ENCODE measurements around the gene NECTIN3. TPM values are rescaled to one million over a fixed set of nuclear protein-coding genes. Genes with fewer than 3 reads are reported as not detected.

Gene NECTIN3
- total and polyA plus RNA-seq, 10 of the 15 experiments (the other 5 are each of a cell fraction or from before 2014, with no cell fraction given): 0.21 TPM; not detected in 9

DNA sequence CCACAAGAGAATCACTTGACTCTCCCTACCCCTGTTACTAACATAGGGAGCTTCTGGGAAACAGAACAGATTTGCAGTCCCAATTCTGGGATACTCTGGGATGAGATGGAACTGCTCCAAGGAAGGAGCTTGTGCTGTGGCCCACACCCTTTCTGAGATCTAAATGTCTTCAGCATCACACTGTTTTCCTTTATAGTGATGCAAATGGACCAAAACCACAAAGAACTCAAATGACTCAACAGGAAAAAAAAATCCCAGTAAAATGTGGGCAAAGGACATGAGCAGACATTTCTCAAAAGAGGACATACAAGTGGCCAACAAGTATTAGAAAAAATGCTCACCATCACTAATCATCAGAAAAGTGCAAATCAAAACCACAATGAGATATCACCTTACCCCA lies 155.6 kb downstream of the NECTIN3 start:
- H3K4me3 ChIP-seq: no peak overlapping the region
- no peaks in the 10 kb centered on the region for H3K9me3 ChIP-seq (replicated peaks; ENCODE audit: control insufficient read depth, insufficient read depth, low read length)
- no peaks in the 10 kb centered on the region for H3K4me1 ChIP-seq (ENCODE audit: control insufficient read depth, insufficient read depth, low read length)
- FAIRE-seq (no peak), DNase-seq (ENCODE audit: low read depth, low spot score) (no peak), ATAC-seq (no peak)
- intact Hi-C loops (cut with micrococcal nuclease; ENCODE audit: unreplicated experiment) (no loop called here), in situ Hi-C loops (cut with MboI) (no loop called here)
- H3K36me3 ChIP-seq (ENCODE audit: control insufficient read depth in 2 of 2, insufficient read depth in 2 of 2, low read length in 1 of 2): no peaks in the 10 kb centered on the region
- H3K27me3 ChIP-seq (replicated peaks in 1 of 2; ENCODE audit: control insufficient read depth in 2 of 2, insufficient read depth in 2 of 2, low read length in 1 of 2): no peaks in the 10 kb centered on the region
- H4K20me1 ChIP-seq (ENCODE audit: control insufficient read depth, insufficient read depth): no peaks in the 10 kb centered on the region
- ChIA-PET POLR2A (no interaction called here), CTCF (no interaction called here), SMC1A (ENCODE audit: uncharacterized antibody, unreplicated experiment) (no interaction called here), RAD21 (ENCODE audit: unreplicated experiment) (no interaction called here)
- TF ChIP-seq ZSCAN29 (IDR thresholded peaks at IDR 0.05) (no peak), RELA (IDR thresholded peaks at IDR 0.05; ENCODE audit: borderline replicate concordance, partially characterized antibody) (no peak), SREBF1 (IDR thresholded peaks at IDR 0.05; ENCODE audit: low read length) (no peak)
- TF ChIP-seq, protein P1, sequence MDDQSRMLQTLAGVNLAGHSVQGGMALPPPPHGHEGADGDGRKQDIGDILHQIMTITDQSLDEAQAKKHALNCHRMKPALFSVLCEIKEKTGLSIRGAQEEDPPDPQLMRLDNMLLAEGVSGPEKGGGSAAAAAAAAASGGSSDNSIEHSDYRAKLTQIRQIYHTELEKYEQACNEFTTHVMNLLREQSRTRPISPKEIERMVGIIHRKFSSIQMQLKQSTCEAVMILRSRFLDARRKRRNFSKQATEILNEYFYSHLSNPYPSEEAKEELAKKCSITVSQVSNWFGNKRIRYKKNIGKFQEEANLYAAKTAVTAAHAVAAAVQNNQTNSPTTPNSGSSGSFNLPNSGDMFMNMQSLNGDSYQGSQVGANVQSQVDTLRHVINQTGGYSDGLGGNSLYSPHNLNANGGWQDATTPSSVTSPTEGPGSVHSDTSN (IDR thresholded peaks at IDR 0.05; ENCODE audit: insufficient replicate concordance, low read depth, low read length): no peak
- H3K27ac ChIP-seq (ENCODE audit: control insufficient read depth, insufficient read depth): no peak overlapping the region
- H3K79me2 ChIP-seq (ENCODE audit: control insufficient read depth, insufficient read depth, low read length): no peaks in the 10 kb centered on the region
- H3K4me2 ChIP-seq (ENCODE audit: control insufficient read depth, insufficient read depth): no peak overlapping the region
- BruUV-seq (replicated peaks): no TSS peak
- H3K9ac ChIP-seq (ENCODE audit: control insufficient read depth, insufficient read depth, low read length): no peak overlapping the region
- H2AFZ ChIP-seq (ENCODE audit: control insufficient read depth, low read depth, low read length): no peak overlapping the region

DNA sequence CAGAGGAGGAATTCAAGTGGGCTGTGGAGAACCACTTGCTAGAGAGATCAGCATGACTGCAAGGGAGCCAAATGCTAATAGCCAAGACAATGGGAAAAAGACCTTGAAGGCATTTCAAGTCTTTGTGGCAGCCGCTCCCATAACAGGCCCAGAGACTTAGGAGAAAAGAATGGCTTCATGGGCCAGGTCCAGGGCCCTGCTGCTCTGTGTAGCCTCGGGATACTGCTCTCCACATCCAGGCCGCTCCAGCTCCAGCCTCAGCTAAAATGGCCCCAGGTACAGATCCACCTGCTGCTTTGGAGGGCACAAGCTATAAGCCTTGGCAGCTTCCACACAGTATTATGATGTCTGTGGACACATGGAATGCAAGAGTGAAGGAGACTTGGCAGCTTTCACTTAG lies 157.7 kb downstream of the NECTIN3 start:
- in situ Hi-C loops (cut with MboI): no loop called here
- SMC1A ChIA-PET (ENCODE audit: uncharacterized antibody, unreplicated experiment): no interaction called here
- no peak for DNase-seq (ENCODE audit: low read depth, low spot score)
- H3K4me2 ChIP-seq (ENCODE audit: control insufficient read depth, insufficient read depth): no peak overlapping the region
- no TSS peak for BruUV-seq (replicated peaks)
- H3K9ac ChIP-seq (ENCODE audit: control insufficient read depth, insufficient read depth, low read length): no peak overlapping the region
- no peak overlapping the region for H3K27ac ChIP-seq (ENCODE audit: control insufficient read depth, insufficient read depth)
- FAIRE-seq: no peak
- H3K27me3 ChIP-seq (replicated peaks in 1 of 2; ENCODE audit: control insufficient read depth in 2 of 2, insufficient read depth in 2 of 2, low read length in 1 of 2): no peaks in the 10 kb centered on the region
- ATAC-seq: no peak
- intact Hi-C loops (cut with micrococcal nuclease; ENCODE audit: unreplicated experiment): no loop called here
- no peak for TF ChIP-seq ZNF687 (IDR thresholded peaks at IDR 0.05)
- TF ChIP-seq, protein P2, sequence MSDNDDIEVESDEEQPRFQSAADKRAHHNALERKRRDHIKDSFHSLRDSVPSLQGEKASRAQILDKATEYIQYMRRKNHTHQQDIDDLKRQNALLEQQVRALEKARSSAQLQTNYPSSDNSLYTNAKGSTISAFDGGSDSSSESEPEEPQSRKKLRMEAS (IDR thresholded peaks at IDR 0.05; ENCODE audit: low read depth, low read length): no peak
- no peak for TF ChIP-seq CEBPB (IDR thresholded peaks at IDR 0.05; ENCODE audit: borderline replicate concordance in 1 of 2, low read depth in 2 of 2, low read length in 2 of 2)
- no peak for TF ChIP-seq BHLHE40 (IDR thresholded peaks at IDR 0.05; ENCODE audit: borderline replicate concordance in 1 of 2, low read depth in 2 of 2, low read length in 1 of 2)
- no peak for TF ChIP-seq SUZ12 (IDR thresholded peaks at IDR 0.05; ENCODE audit: unreplicated experiment)
- no peak for TF ChIP-seq IRF4 (IDR thresholded peaks at IDR 0.05; ENCODE audit: low read depth, low read length)
- H3K79me2 ChIP-seq (ENCODE audit: control insufficient read depth, insufficient read depth, low read length): no peaks in the 10 kb centered on the region
- no peaks in the 10 kb centered on the region for H3K9me3 ChIP-seq (replicated peaks; ENCODE audit: control insufficient read depth, insufficient read depth, low read length)
- H2AFZ ChIP-seq (ENCODE audit: control insufficient read depth, low read depth, low read length): no peak overlapping the region
- no peaks in the 10 kb centered on the region for H4K20me1 ChIP-seq (ENCODE audit: control insufficient read depth, insufficient read depth)
- RAD21 ChIA-PET (ENCODE audit: unreplicated experiment): no interaction called here
- 31% methylated on average over 3 of the region's 3 CpGs for WGBS (ENCODE audit: insufficient coverage, insufficient replicate concordance, low lambda C conversion rate, missing lambda C conversion rate)
- no peaks in the 10 kb centered on the region for H3K4me1 ChIP-seq (ENCODE audit: control insufficient read depth, insufficient read depth, low read length)
- CTCF ChIA-PET: no interaction called here
- no peaks in the 10 kb centered on the region for H3K36me3 ChIP-seq (ENCODE audit: control insufficient read depth in 2 of 2, insufficient read depth in 2 of 2, low read length in 1 of 2)
- no peak overlapping the region for H3K4me3 ChIP-seq
- POLR2A ChIA-PET: no interaction called here

Measured in GM12878 (cell line).